Sciatic nerve (tissue), 2 donors: Measurements from ENCODE around the gene TRAFD1. TPM values are rescaled to one million over a fixed set of nuclear protein-coding genes. Genes with fewer than 3 reads are reported as not detected.

Source experiments
- ATAC-seq: fragments of 200-7000 bp; cut with Tn5 transposase; one replicate; pipeline ENCODE4 v1.9.1; 2020; ENCODE audit warnings: mild to moderate bottlenecking, moderate library complexity
- DNase-seq: peaks from one replicate; pipeline ENCODE4 v3.0.0-alpha.2; 2020; ENCODE audit warnings: low spot score
- intact Hi-C: fragments of 100-400 bp; cut with DNase I; formaldehyde crosslinking; loops from one replicate; pipeline ENCODE4 v1.14.2; 2022
- total RNA-seq: library from RNA; stranded (reverse); fragmentation: NEBNext Ultra II Directional; extraction: Animal tissue kit (Norgen Biotek cat#: 25700); gene quantifications from one replicate; pipeline ENCODE4 v1.2.1, GENCODE V29; 2021
- donor health status: DM: no; HTN: no; CAD: no.
- donor health status: DM: no; HTN: no; CAD: no.

Gene TRAFD1
- total RNA-seq, 1 donor from 2014 or later = 26.5 TPM

DNA sequence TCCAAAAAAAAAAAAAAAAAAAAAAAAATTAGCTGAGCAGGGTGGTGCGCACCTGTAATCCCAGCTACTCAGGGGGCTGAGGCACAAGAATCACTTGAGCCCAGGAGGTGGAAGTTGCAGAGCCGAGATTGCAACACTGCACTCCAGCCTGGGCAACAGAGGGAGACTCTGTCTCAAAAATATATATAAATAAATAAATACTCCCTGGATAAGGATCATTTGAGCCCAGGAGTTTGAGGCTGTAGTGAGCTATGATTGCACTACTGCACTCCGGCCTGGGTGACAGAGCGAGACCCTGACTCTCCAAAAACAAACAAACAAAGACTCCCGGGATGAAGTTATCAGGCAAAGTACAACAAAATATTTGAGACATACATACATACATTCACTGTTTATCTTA is 13.4 kb upstream of the TRAFD1 start:
- intact Hi-C loops = no loop called here
- DNase-seq = no peak
- no peak for ATAC-seq

- intact Hi-C loops = no loop called here
- ATAC-seq = no peak
- DNase-seq = no peak
These were observed 12.8 kb upstream of the TRAFD1 start for GRCh38 chr12:112112409-112113133.

DNA sequence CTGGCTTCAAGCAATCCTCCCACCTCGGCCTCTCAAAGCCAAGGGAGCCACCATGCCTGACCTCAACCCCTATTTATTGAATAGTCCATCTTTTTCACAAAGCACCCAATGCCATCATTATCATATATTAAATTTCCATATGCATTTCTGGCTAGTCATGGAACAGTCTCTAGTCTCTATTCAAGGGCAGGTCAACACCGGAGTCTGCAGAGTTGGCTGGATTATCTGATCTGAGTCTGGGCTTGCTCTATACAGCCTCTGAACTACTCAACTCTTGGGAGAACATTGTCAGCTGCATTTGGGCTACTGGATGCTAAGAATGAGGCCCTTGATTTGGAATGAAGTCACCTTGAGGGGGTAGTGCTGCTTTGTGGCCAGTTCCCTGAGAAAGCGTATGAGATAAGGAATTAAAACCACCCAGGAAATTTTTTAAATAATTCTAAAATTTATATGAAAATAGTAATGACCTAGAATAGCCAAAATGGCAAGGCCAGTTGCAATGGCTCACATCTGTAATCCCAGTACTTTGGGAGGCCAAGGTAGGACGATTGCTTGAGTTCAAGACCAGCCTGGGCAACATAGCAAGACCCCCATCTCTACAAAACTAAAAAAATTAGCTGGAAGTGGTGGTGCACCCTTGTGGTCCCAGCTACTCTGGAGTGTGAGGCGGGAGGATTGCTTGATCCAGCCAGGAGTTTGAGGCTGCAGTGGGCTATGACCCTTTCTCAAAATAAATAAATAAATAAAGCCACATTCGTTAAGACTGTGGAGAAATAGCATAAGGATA is 9.9 kb upstream of the TRAFD1 start:
- DNase-seq (no peak), ATAC-seq (no peak)
- intact Hi-C loops = no loop called here

DNA sequence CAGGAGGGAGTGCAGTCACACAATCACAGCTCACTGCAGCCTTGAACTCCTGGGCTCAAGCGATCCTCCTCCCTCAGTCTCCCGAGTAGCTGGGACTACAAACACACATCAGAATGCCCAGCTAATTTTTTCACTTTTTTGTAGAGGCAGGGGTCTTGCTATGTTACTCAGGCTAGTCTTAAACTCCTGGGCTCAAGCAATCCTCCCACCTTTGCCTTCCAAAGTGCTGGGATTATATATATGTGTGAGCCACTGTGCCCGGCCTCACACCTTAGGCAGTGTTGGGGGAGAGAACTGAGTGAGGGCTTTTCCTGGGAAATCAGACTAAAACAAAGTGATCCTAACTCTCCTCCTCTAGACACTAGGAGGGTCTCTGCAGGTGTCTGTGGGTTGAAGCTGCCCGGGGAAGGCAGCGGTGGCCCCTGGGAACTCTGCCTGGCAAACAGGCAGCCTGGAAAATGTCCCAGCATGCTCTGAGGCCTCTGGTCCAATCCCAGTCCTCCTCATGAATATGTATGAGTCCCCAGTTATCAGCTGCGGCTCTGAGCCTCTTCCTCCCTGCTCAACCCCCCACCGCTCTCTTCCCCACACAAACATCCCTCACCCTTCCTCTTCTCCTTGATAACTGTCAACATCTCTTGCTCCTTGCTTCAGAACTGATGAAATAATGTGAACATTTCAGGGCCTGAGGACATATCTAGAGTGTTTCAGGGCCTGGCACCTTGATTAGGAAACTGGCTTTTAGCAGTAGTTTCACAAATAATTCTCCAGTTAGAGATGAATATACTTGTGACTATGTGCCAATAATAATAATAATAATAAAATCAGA is 8.9 kb upstream of the TRAFD1 start:
- ATAC-seq = peak; percentile 96
- intact Hi-C loops = no loop called here
- DNase-seq = peak; percentile 77

DNA sequence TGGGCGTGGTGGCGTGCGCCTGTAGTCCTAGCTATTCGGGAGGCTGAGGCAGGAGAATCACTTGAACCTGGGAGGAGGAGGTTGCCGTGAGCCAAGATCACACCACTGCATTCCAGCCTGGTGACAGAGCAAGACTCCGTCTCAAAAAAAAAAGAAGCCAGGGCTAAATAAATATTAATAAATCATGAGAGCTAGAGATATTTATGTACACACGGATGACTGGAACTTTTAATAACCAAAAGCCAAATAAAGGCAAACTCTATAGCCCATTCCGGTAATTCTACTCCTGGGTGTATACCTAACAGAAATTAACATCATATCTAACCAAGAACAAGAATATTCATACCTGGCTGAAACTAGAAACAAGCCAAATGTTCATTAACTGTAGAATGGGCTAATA is 7.7 kb upstream of the TRAFD1 start:
- no peak for DNase-seq
- intact Hi-C loops = no loop called here
- ATAC-seq = no peak

DNA sequence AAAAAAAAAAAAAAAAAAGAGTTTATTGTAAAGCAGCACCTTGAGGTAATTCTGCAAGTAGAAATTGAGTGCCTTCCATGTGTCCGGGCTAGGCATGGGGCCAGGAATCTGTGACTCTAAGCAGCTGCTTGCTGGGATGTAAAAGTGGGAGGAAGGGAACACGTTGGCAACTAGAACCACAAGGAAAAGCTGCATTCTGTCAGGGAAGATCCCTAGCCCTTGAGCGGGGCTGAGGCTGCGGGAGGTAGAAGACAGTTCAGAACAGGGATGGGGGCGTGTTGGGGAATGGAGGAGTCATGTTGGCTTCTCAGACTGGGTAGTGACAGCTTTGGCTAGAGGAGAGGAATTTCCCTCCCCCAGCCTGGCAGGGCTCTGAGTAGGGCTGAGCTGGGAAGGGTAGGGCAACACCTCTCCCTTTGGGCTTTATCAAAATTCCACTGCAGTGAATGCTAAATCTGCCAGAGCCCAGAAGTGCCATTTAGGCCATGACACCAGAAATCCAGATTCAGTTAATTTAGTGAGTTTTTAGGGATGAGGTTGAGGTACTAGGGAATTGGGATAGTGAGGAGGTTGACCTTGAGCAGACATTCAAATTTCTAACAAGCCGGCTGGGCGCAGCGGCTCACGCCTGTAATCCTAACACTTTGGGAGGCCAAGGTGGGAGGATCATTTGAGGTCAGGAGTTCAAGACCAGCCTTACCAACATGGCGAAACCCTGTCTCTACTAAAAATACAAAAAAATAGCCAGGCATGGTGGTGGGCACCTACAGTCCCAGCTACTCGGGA is 3.4 kb upstream of the TRAFD1 start:
- DNase-seq (peak; percentile 83), ATAC-seq (peak; percentile 6)
- intact Hi-C loops = loop anchor here (10.0 kb wide), 1 partner anchor 63 kb away; no protein-coding TSS in a partner anchor

- DNase-seq (no peak), ATAC-seq (peak; percentile 27)
- intact Hi-C loops = loop anchor here (10.0 kb wide), 1 partner anchor 62 kb away; no protein-coding TSS in a partner anchor
These were observed 2.3 kb upstream of the TRAFD1 start for GRCh38 chr12:112122823-112123690.

GRCh38 chr12:112124918-112125249 is 476 bp upstream of the TRAFD1 start:
- intact Hi-C loops = loop anchor here (10.0 kb wide), 1 partner anchor 60 kb away; no protein-coding TSS in a partner anchor
- no peak for ATAC-seq
- no peak for DNase-seq

DNA sequence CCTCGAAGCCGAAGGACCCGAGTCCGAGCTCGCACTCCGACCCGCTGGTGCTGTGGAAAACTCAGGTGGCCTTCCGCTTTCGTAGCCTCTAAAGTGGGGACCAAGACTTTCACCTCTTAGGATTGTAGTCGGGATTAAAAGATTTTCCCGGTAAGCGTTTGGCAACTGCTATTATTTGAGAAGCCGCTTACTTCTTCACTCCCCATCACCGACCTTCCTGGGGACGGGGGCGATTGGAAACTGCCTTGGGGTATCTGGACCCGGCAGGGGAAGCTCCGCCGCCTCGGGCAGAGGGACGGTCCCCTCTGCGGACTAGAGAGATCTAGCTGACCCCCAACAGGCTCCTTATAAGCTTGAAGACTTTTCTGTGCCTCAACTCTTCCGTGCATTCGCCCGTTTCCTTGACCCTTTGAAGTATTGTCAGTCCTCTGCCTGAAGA is 659 bp downstream of the TRAFD1 start:
- intact Hi-C loops = loop anchor here (10.0 kb wide), 1 partner anchor 59 kb away; no protein-coding TSS in a partner anchor
- no peak for DNase-seq
- no peak for ATAC-seq

- no peak for ATAC-seq
- no peak for DNase-seq
- intact Hi-C loops = loop anchor here (10.0 kb wide), 1 partner anchor 58 kb away; no protein-coding TSS in a partner anchor
These were observed 1.6 kb downstream of the TRAFD1 start for GRCh38 chr12:112126911-112127310.

DNA sequence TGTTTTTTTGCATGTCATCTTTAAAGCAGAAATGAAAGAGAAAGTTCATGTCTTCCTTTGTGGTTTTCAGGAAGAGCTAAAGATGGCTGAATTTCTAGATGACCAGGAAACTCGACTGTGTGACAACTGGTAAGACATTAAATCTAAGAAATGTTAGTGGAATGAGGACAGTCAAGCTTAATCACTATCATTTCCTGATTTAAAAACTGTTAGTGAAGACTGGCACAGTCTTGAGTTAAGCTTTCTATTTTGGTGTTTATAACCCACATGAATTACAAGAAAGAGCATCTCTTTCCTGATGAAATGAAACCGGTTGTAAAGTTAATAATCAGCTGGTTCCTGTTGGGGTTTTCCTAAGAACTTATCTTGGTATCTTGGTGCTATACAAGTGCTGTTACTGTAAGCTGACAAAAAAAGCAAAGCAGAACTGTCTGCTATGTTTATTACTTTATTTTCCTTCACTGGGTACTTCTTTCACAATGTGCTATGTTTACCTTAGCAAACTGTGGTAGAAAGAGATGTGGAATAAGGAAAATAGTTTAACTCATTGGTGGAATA is 5.2 kb downstream of the TRAFD1 start:
- ATAC-seq (peak; percentile 27), DNase-seq (no peak)
- intact Hi-C loops = no loop called here

DNA sequence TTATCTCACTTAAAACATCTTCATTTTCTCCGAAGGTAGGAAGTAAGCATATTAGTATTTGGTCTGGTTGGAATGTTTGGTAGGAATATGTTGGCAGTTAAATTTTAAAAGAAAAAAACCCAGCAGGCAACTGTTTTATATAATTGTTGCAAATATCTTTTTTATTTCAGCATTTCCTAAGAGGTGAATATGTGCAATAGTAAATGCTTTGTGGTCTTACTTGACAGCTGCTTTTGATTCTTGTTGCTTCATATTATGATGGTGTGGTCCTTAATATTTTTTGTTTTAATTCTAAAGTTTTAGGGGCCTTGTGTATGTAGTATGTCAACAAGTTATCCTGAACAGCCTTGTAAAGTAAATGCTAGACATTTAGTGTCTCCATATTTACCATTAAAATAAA is 6.3 kb downstream of the TRAFD1 start:
- intact Hi-C loops = no loop called here
- ATAC-seq = no peak
- DNase-seq = no peak

DNA sequence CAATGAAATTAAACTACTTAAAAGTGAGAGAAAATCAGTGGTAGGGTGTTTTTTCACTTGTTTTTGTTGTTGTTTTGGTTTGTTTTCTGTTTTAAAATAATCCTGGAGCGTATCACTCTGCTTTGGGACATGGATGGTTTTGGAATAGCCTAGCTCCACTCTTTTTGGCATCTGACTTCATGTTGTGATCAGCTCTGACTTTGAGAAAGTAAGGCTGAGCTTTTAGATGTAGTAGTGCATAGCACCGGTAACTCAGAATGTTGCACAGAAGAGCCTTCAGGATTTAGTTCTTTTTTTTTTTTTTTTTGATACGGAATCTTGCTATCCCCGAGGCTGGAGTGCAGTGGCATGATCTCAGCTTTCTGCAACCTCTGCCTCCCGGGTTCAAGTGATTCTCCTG is 8.1 kb downstream of the TRAFD1 start:
- intact Hi-C loops = no loop called here
- no peak for DNase-seq
- ATAC-seq = no peak

DNA sequence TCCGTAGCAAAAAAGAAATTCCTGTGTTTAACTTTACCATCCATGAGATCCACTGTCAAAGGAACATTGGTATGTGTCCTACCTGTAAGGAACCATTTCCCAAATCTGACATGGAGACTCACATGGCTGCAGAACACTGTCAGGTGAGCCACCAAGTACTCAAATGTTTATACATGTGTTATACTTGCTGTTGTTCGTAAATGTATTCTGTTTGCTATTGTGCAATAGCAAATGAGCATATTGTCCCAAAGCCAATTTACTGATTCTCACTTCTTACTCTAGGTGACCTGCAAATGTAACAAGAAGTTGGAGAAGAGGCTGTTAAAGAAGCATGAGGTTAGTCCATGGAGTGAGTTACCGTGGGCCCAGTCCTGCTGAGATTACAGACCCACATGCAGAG is 9.4 kb downstream of the TRAFD1 start:
- intact Hi-C loops = no loop called here
- ATAC-seq (no peak), DNase-seq (no peak)

GRCh38 chr12:112140728-112141127 is 15.4 kb downstream of the TRAFD1 start:
- intact Hi-C loops = no loop called here
- DNase-seq (no peak), ATAC-seq (no peak)

DNA sequence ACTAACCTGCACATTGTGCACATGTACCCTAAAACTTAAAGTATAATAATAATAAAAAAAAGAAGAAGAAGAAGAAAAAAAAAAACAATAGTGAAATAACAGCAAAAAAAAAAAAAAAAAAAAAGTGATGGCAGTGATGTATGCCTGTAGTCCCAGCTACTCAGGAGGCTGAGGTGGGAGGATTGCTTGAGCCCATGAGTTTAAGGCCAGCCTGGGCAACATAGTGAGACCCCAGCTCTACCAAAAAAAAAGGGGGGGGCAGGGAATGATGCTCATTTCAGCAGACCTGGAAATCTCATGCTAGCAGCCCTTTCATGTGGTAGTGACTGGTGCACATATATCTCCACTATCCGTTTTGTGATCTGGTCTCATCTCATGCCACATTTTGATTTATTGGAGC is 20.8 kb downstream of the TRAFD1 start:
- intact Hi-C loops = no loop called here
- no peak for DNase-seq

DNA sequence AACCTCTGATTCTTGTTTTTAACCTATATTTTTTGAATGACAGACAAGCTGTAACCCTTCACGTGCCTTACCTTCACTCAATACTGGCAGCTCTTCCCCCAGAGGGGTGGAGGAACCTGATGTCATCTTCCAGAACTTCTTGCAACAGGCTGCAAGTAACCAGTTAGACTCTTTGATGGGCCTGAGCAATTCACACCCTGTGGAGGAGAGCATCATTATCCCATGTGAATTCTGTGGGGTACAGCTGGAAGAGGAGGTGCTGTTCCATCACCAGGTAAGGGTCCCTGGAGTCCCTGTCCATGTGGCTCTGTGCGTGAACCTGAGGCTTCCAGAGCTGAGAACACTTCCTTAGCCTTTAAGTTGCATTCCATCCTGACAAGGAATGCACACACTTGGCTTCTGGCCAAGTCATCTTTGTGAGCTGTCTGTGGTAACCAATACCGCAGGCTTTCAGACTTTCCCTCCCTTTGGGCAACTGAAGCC is 22.7 kb downstream of the TRAFD1 start:
- intact Hi-C loops = no loop called here
- no peak for DNase-seq
- ATAC-seq = no peak

More for the DNA sequence above, 20.8 kb downstream of the TRAFD1 start:
- ATAC-seq = no peak
